ENCODE measurements around the gene CNIH2.

CNIH2 gene

DNA sequence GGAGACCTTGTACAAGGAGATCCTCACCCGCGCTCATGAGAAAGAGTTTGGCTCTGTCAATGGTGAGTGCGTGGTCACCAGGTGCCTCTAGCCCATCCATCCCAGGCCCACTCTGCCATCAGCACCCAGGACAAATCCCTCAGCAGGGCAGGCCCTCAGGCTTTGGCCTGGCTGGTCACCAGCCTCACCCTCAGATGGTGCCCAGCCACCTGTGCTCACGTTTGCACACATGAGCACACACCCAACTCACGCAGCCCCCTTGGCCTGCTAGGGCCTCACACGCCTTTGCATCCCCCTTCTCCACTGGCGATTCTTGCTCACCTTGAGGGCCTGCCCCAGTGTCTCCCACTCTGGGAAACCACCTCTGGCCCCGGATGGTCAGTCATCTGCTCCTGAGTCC is 13.6 kb upstream of the CNIH2 start:
- no peak overlapping the region for H4K8ac ChIP-seq (ENCODE audit: low read length)
- no peak overlapping the region for H2AFZ ChIP-seq (ENCODE audit: low read depth, low read length)
- no peak overlapping the region for H2BK120ac ChIP-seq (ENCODE audit: low read depth, low read length)
- H4K91ac ChIP-seq (ENCODE audit: low read length): no peak overlapping the region
- H3K18ac ChIP-seq (ENCODE audit: low read depth in 1 of 2, low read length in 2 of 2): no peak overlapping the region
- no peak overlapping the region for H3K23ac ChIP-seq (ENCODE audit: low read length in 2 of 2)
- no peak overlapping the region for H2BK15ac ChIP-seq (ENCODE audit: low read depth, poor library complexity, severe bottlenecking)
- no peak overlapping the region for H2BK12ac ChIP-seq (ENCODE audit: low read length in 2 of 2)
- no peaks in the 10 kb centered on the region for H3K27me3 ChIP-seq (ENCODE audit: control insufficient read depth in 1 of 2, insufficient read depth in 1 of 2, low read length in 2 of 2)
- H3K79me1 ChIP-seq (replicated peaks; ENCODE audit: low read length, poor library complexity, severe bottlenecking): peaks cover 35% of the 10 kb centered on the region
- H3K14ac ChIP-seq (ENCODE audit: low read length in 2 of 2): no peak overlapping the region
- no peak overlapping the region for H3K4me3 ChIP-seq (ENCODE audit: insufficient read depth in 1 of 2, low read depth in 1 of 2, low read length in 2 of 2)
- H2BK5ac ChIP-seq (ENCODE audit: low read depth, low read length, poor library complexity, severe bottlenecking): no peak overlapping the region
- H3K4me1 ChIP-seq (ENCODE audit: control insufficient read depth, insufficient read depth, low read depth, low read length): peaks cover 11% of the 10 kb centered on the region
- no peak for DNase-seq
- H3K36me3 ChIP-seq (ENCODE audit: control insufficient read depth in 1 of 2, insufficient read depth in 2 of 2, low read depth in 1 of 2, low read length in 2 of 2): peaks cover 67 to 76% of the 10 kb centered on the region in 2 experiments
- no peak overlapping the region for H2AK5ac ChIP-seq (ENCODE audit: low read length, severe bottlenecking)
- H3K4ac ChIP-seq (ENCODE audit: low read depth in 1 of 2, low read length in 2 of 2): no peak overlapping the region
- H3K9ac ChIP-seq (ENCODE audit: low read length): no peak overlapping the region
- H3K9me3 ChIP-seq (ENCODE audit: control insufficient read depth, low read length): no peaks in the 10 kb centered on the region
- no peak overlapping the region for H3K4me2 ChIP-seq (ENCODE audit: low read length, poor library complexity, severe bottlenecking)
- H3K27ac ChIP-seq (ENCODE audit: low read length, poor library complexity, severe bottlenecking): no peak overlapping the region
- WGBS: 97% methylated on average over 8 of the region's 8 CpGs

DNA sequence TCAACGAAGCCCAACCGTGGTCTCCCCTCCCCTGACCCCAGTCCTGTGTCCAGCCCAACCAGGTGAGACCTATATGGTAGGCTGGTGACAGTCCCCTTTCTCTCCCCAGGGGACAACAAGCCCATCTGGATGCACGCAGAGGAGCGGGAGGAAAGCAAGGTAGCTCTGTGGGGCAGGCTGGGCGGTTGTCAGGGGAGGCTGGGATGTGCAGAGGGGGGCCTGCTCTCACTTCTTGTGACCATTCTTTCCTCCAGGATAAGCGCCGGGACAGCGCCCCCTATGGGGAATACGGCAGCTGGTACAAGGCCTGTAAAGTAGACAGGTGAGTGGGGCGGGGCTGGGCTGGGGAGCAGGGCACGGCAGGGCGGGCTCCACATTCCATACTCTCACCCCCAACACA is 13.1 kb upstream of the CNIH2 start:
- Histone ChIP-seq H3K4me3 (ENCODE audit: insufficient read depth in 1 of 2, low read depth in 1 of 2, low read length in 2 of 2) (no peak overlapping the region), H3K27ac (ENCODE audit: low read length, poor library complexity, severe bottlenecking) (no peak overlapping the region), H3K79me1 (replicated peaks; ENCODE audit: low read length, poor library complexity, severe bottlenecking) (peaks cover 30% of the 10 kb centered on the region), H2AK5ac (ENCODE audit: low read length, severe bottlenecking) (no peak overlapping the region), H2AFZ (ENCODE audit: low read depth, low read length) (no peak overlapping the region), H3K4me1 (ENCODE audit: control insufficient read depth, insufficient read depth, low read depth, low read length) (peaks cover 11% of the 10 kb centered on the region), H3K27me3 (ENCODE audit: control insufficient read depth in 1 of 2, insufficient read depth in 1 of 2, low read length in 2 of 2) (no peaks in the 10 kb centered on the region), H3K14ac (ENCODE audit: low read length in 2 of 2) (no peak overlapping the region), H3K4me2 (ENCODE audit: low read length, poor library complexity, severe bottlenecking) (no peak overlapping the region), H2BK12ac (ENCODE audit: low read length in 2 of 2) (no peak overlapping the region), H3K36me3 (ENCODE audit: control insufficient read depth in 1 of 2, insufficient read depth in 2 of 2, low read depth in 1 of 2, low read length in 2 of 2) (peaks cover 61 to 71% of the 10 kb centered on the region in 2 experiments), H3K9ac (ENCODE audit: low read length) (no peak overlapping the region), H2BK15ac (ENCODE audit: low read depth, poor library complexity, severe bottlenecking) (no peak overlapping the region), H3K18ac (ENCODE audit: low read depth in 1 of 2, low read length in 2 of 2) (no peak overlapping the region), H4K8ac (ENCODE audit: low read length) (no peak overlapping the region), H4K91ac (ENCODE audit: low read length) (no peak overlapping the region), H2BK5ac (ENCODE audit: low read depth, low read length, poor library complexity, severe bottlenecking) (no peak overlapping the region), H3K4ac (ENCODE audit: low read depth in 1 of 2, low read length in 2 of 2) (no peak overlapping the region), H3K9me3 (ENCODE audit: control insufficient read depth, low read length) (no peaks in the 10 kb centered on the region), H3K23ac (ENCODE audit: low read length in 2 of 2) (no peak overlapping the region), H2BK120ac (ENCODE audit: low read depth, low read length) (no peak overlapping the region)
- 80% methylated on average over 5 of the region's 12 CpGs for WGBS
- DNase-seq: no peak

DNA sequence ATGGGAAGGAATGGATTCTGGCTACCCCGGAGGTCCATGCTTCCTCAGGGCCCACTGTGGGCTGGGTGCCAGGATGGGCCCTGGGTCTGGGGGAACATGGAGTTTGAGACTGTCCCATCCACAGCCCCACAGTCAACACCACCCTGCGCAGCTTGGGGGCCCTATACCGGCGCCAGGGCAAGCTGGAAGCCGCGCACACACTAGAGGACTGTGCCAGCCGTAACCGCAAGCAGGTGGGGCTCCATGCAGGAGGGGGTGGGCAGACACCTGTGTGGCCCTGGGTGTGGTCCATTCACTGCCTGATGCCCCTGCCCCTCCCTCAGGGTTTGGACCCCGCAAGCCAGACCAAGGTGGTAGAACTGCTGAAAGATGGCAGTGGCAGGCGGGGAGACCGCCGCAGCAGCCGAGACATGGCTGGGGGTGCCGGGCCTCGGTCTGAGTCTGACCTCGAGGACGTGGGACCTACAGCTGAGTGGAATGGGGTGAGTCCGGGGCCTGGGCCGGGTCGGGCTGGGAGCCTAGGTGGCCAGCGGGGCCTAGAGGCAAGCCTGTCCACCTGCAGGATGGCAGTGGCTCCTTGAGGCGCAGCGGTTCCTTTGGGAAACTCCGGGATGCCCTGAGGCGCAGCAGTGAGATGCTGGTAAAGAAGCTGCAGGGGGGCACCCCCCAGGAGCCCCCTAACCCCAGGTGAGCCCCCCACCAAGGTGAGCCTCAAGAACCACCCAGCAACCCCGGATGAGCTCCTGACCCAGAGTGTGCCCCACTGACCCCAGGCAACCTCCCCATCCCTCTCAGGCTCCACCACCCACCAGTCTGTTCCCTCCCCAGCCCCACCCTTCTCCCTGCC is 12.2 kb upstream of the CNIH2 start:
- H2AK5ac ChIP-seq (ENCODE audit: low read length, severe bottlenecking): no peak overlapping the region
- H3K9ac ChIP-seq (ENCODE audit: low read length): no peak overlapping the region
- no peak overlapping the region for H2BK5ac ChIP-seq (ENCODE audit: low read depth, low read length, poor library complexity, severe bottlenecking)
- H2AFZ ChIP-seq (ENCODE audit: low read depth, low read length): no peak overlapping the region
- H3K23ac ChIP-seq (ENCODE audit: low read length in 2 of 2): no peak overlapping the region
- H3K27ac ChIP-seq (ENCODE audit: low read length, poor library complexity, severe bottlenecking): no peak overlapping the region
- no peak overlapping the region for H3K18ac ChIP-seq (ENCODE audit: low read depth in 1 of 2, low read length in 2 of 2)
- no peak overlapping the region for H4K8ac ChIP-seq (ENCODE audit: low read length)
- no peak overlapping the region for H3K4ac ChIP-seq (ENCODE audit: low read depth in 1 of 2, low read length in 2 of 2)
- peaks cover 11% of the 10 kb centered on the region for H3K4me1 ChIP-seq (ENCODE audit: control insufficient read depth, insufficient read depth, low read depth, low read length)
- no peak overlapping the region for H2BK12ac ChIP-seq (ENCODE audit: low read length in 2 of 2)
- H3K4me3 ChIP-seq (ENCODE audit: insufficient read depth in 1 of 2, low read depth in 1 of 2, low read length in 2 of 2): no peak overlapping the region
- no peak overlapping the region for H3K4me2 ChIP-seq (ENCODE audit: low read length, poor library complexity, severe bottlenecking)
- DNase-seq: no peak
- H3K36me3 ChIP-seq (ENCODE audit: control insufficient read depth in 1 of 2, insufficient read depth in 2 of 2, low read depth in 1 of 2, low read length in 2 of 2): peaks cover 61 to 68% of the 10 kb centered on the region in 2 experiments
- no peak overlapping the region for H3K14ac ChIP-seq (ENCODE audit: low read length in 2 of 2)
- WGBS: 97% methylated on average over 22 of the region's 26 CpGs
- H3K79me1 ChIP-seq (replicated peaks; ENCODE audit: low read length, poor library complexity, severe bottlenecking): peaks cover 27% of the 10 kb centered on the region
- no peaks in the 10 kb centered on the region for H3K9me3 ChIP-seq (ENCODE audit: control insufficient read depth, low read length)
- peak overlapping the region; percentile 31 for H2BK15ac ChIP-seq (ENCODE audit: low read depth, poor library complexity, severe bottlenecking)
- peak overlapping the region; percentile 43 for H4K91ac ChIP-seq (ENCODE audit: low read length)
- no peaks in the 10 kb centered on the region for H3K27me3 ChIP-seq (ENCODE audit: control insufficient read depth in 1 of 2, insufficient read depth in 1 of 2, low read length in 2 of 2)
- H2BK120ac ChIP-seq (ENCODE audit: low read depth, low read length): no peak overlapping the region

DNA sequence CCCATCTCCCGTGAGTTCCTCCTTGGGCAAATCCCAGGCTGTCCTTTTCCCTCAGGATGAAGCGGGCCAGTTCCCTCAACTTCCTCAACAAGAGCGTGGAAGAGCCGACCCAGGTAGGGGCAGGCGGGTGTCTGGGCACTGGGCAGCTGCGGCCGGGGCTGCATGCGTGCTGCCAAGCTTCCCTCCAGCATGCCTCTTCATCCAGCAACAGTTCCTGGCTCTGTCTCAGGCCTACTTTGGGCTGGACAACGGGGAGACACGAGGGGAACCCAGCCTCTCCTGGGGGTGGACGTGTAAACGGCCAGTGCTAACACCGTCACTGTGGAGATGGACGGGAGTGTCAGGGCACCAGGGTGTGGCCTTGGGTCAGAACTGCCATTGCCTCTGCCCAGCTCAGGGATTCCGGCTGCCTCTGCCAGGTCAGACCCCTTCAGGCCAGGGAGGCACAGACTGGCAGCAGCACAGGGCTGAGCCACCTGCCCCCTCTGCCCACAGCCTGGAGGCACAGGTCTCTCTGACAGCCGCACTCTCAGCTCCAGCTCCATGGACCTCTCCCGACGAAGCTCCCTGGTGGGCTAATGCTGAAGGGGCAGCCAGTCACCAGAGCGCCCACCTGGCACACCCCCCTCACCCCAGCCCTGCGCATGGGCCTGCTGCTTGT is 11.5 kb upstream of the CNIH2 start:
- Histone ChIP-seq H3K79me1 (replicated peaks; ENCODE audit: low read length, poor library complexity, severe bottlenecking) (peaks cover 22% of the 10 kb centered on the region), H2AK5ac (ENCODE audit: low read length, severe bottlenecking) (no peak overlapping the region), H3K27ac (ENCODE audit: low read length, poor library complexity, severe bottlenecking) (no peak overlapping the region), H3K27me3 (ENCODE audit: control insufficient read depth in 1 of 2, insufficient read depth in 1 of 2, low read length in 2 of 2) (no peaks in the 10 kb centered on the region), H2BK120ac (ENCODE audit: low read depth, low read length) (no peak overlapping the region), H3K4me1 (ENCODE audit: control insufficient read depth, insufficient read depth, low read depth, low read length) (peaks cover 11% of the 10 kb centered on the region), H2BK12ac (ENCODE audit: low read length in 2 of 2) (peak overlapping the region in 1 of 2 experiments; percentile 40), H3K36me3 (ENCODE audit: control insufficient read depth in 1 of 2, insufficient read depth in 2 of 2, low read depth in 1 of 2, low read length in 2 of 2) (peaks cover 55 to 64% of the 10 kb centered on the region in 2 experiments), H3K4ac (ENCODE audit: low read depth in 1 of 2, low read length in 2 of 2) (no peak overlapping the region), H4K91ac (ENCODE audit: low read length) (peak overlapping the region; percentile 59), H2BK5ac (ENCODE audit: low read depth, low read length, poor library complexity, severe bottlenecking) (no peak overlapping the region), H3K23ac (ENCODE audit: low read length in 2 of 2) (no peak overlapping the region), H2AFZ (ENCODE audit: low read depth, low read length) (no peak overlapping the region), H3K9me3 (ENCODE audit: control insufficient read depth, low read length) (no peaks in the 10 kb centered on the region), H3K4me2 (ENCODE audit: low read length, poor library complexity, severe bottlenecking) (no peak overlapping the region), H3K14ac (ENCODE audit: low read length in 2 of 2) (no peak overlapping the region), H3K4me3 (ENCODE audit: insufficient read depth in 1 of 2, low read depth in 1 of 2, low read length in 2 of 2) (peak overlapping the region in 1 of 2 experiments; percentile 97), H3K9ac (ENCODE audit: low read length) (peak overlapping the region; percentile 98), H2BK15ac (ENCODE audit: low read depth, poor library complexity, severe bottlenecking) (peak overlapping the region; percentile 12), H4K8ac (ENCODE audit: low read length) (peak overlapping the region; percentile 27), H3K18ac (ENCODE audit: low read depth in 1 of 2, low read length in 2 of 2) (no peak overlapping the region)
- no peak for DNase-seq
- 94% methylated on average over 20 of the region's 20 CpGs for WGBS

All from mesenchymal stem cell (in vitro differentiated cells and primary cell).